SH-SY5Y (cell line): ENCODE measurements around the gene TMPRSS15.

Experiments
- GATA2 ChIP-seq: IDR thresholded peaks from 2 replicates; pipeline ENCODE4 v1.6.1; 2011; ENCODE audit warnings: mild to moderate bottlenecking, low read depth, low read length
- GATA3 ChIP-seq: IDR thresholded peaks from 2 replicates; pipeline ENCODE4 v1.6.1; 2011; ENCODE audit warnings: low read depth, mild to moderate bottlenecking, low read length, moderate library complexity

DNA sequence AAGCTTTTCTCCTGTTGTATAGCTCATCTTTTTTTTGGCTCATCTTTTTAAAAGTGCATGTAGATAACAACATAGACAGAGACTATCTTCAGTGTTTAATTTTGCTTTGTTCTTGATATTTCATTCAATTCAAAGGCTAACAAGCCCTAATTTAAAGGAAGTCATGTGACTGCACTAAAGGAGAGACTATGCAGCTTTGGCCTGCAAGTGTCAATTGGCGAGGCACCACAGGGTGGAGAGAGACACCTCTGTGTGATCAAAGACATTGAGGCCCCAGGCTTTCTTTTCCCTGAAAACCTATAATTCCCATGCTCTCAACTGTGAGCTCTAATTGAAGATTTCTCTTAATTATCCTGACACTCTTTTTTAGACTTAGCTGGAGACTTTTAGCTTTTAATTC is 105.4 kb downstream of the TMPRSS15 start:
- no peak for TF ChIP-seq GATA3
- no peak for TF ChIP-seq GATA2
